Breast epithelium (tissue), 4 donors: Measurements from ENCODE around the gene TMED4. TPM values are rescaled to one million over a fixed set of nuclear protein-coding genes. Genes with fewer than 3 reads are reported as not detected.
A peak's percentile ranks its signal among the peaks of the same experiment; 100 is the strongest.

Experiments used
- DNase-seq, 2 donors: peaks; one replicate each; pipeline ENCODE4 v3.0.0-alpha.2; 2019; ENCODE audit warnings: low spot score in 2 of 2
- H3K27ac ChIP-seq, 2 donors: fragments of 200-600 bp; sonication (generic) in 1 of 2; one replicate each; pipeline ENCODE4 v1.5.1; 2016 to 2019; ENCODE audit warnings: mild to moderate bottlenecking in 1 of 2
- H3K27me3 ChIP-seq, 2 donors: fragments of 200-600 bp; sonication (generic) in 1 of 2; one replicate each; pipeline versions ENCODE4 v1.5.1 to v1.6.0; 2017 to 2019; ENCODE audit warnings: control low read depth in 1 of 2, mild to moderate bottlenecking in 1 of 2
- H3K36me3 ChIP-seq: fragments of 200-600 bp; one replicate; pipeline ENCODE4 v1.5.1; 2019
- H3K4me1 ChIP-seq, 2 donors: fragments of 200-600 bp; sonication (generic); one replicate each; pipeline ENCODE4 v1.5.1; 2016 to 2019; ENCODE audit warnings: control low read depth in 1 of 2
- H3K4me3 ChIP-seq, 3 donors: fragments of 200-600 bp; sonication (generic); 1 replicate in 2 of 3; 2 replicates in 1 of 3; pipeline ENCODE4 v1.5.1; 2016 to 2019; ENCODE audit warnings: mild to moderate bottlenecking in 3 of 3, moderate library complexity in 2 of 3
- H3K9me3 ChIP-seq, 2 donors: fragments of 200-600 bp; sonication (generic) in 1 of 2; one replicate each; pipeline ENCODE4 v1.5.1; 2016 to 2019; ENCODE audit warnings: control low read depth in 1 of 2
- CTCF ChIP-seq, 3 donors: fragments of 450-650 bp; IDR thresholded peaks; one replicate each; pipeline ENCODE4 v1.5.1; 2016 to 2017; ENCODE audit warnings: antibody characterized with exemption in 3 of 3, mild to moderate bottlenecking in 3 of 3, moderate library complexity in 3 of 3
- POLR2A ChIP-seq: fragments of 450-650 bp; IDR thresholded peaks from one replicate; pipeline ENCODE4 v1.6.1; 2016; ENCODE audit warnings: antibody characterized with exemption, mild to moderate bottlenecking, moderate library complexity
- POLR2AphosphoS5 ChIP-seq, 3 donors: sonication (generic); formaldehyde crosslinking; IDR thresholded peaks; one replicate each; pipeline ENCODE4 v1.6.1; 2017; ENCODE audit warnings: antibody characterized with exemption in 3 of 3
- intact Hi-C: fragments of 100-400 bp; cut with DNase I; formaldehyde crosslinking; loops from one replicate; pipeline ENCODE4 v1.15.1; 2023; ENCODE audit warnings: low total_unique reads
- total RNA-seq, 3 donors: library from RNA; depleted of rRNA; stranded (reverse); fragments of >200 nt; gene quantifications; one replicate each; pipeline ENCODE4 v1.1.0, GENCODE V29; 2016

TMED4 gene
- total RNA-seq, 3 donors from 2014 or later, result 143 to 208 (median 171) TPM

GRCh38 chr7:44536090-44536489, 45.9 kb downstream of the TMED4 start:
- no peaks in the 10 kb centered on the region for H3K36me3 ChIP-seq
- no peaks in the 10 kb centered on the region for H3K4me1 ChIP-seq
- no peak for DNase-seq
- H3K9me3 ChIP-seq, result no peaks in the 10 kb centered on the region
- no peaks in the 10 kb centered on the region for H3K27me3 ChIP-seq
- H3K4me3 ChIP-seq, result no peak overlapping the region
- H3K27ac ChIP-seq, result no peak overlapping the region
- intact Hi-C loops, result no loop called here
- no peak for TF ChIP-seq POLR2AphosphoS5 (IDR thresholded peaks at IDR 0.05)
- TF ChIP-seq POLR2A, result no peak
- TF ChIP-seq CTCF (IDR thresholded peaks at IDR 0.05), result no peak

- TF ChIP-seq POLR2A (no peak), CTCF (IDR thresholded peaks at IDR 0.05) (no peak), POLR2AphosphoS5 (IDR thresholded peaks at IDR 0.05) (no peak)
- Histone ChIP-seq H3K9me3 (no peaks in the 10 kb centered on the region), H3K4me3 (no peak overlapping the region), H3K27ac (no peak overlapping the region), H3K4me1 (no peaks in the 10 kb centered on the region), H3K27me3 (no peaks in the 10 kb centered on the region), H3K36me3 (no peaks in the 10 kb centered on the region)
- intact Hi-C loops, result no loop called here
- no peak for DNase-seq
Observed at GRCh38 chr7:44535348-44536064, 46.5 kb downstream of the TMED4 start.

- intact Hi-C loops, result no loop called here
- H3K36me3 ChIP-seq, result no peaks in the 10 kb centered on the region
- TF ChIP-seq CTCF (IDR thresholded peaks at IDR 0.05) (peak in 2 of 3 donors; percentile 11 to 22), POLR2AphosphoS5 (IDR thresholded peaks at IDR 0.05) (no peak), POLR2A (no peak)
- H3K4me3 ChIP-seq, result no peak overlapping the region
- no peak for DNase-seq
- H3K27ac ChIP-seq, result no peak overlapping the region
- H3K27me3 ChIP-seq, result no peaks in the 10 kb centered on the region
- H3K9me3 ChIP-seq, result no peaks in the 10 kb centered on the region
- no peaks in the 10 kb centered on the region for H3K4me1 ChIP-seq
Observed at GRCh38 chr7:44534501-44534900, 47.5 kb downstream of the TMED4 start.

DNA sequence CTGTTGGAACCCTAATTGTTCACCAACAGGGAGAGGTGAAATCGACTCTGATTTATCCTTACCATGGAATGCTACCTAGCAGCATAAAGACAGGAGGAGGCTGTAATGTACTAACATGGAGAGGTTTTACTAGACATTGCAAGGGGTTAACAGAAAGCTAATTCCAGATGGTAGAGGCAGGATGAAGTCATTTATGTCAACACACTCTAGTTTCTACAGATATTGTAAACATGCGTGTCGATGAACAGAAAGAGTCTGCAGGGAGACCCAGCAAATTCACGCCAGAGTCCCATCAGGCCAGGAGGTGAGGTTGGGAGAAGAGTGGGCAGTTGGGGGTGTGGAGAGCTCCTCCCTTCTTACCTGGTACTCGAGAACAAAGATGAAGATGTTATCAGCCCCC, 47.9 kb downstream of the TMED4 start:
- TF ChIP-seq POLR2A, result no peak
- Histone ChIP-seq H3K9me3 (no peaks in the 10 kb centered on the region), H3K36me3 (no peaks in the 10 kb centered on the region), H3K27ac (no peak overlapping the region), H3K27me3 (no peaks in the 10 kb centered on the region), H3K4me1 (no peaks in the 10 kb centered on the region), H3K4me3 (no peak overlapping the region)
- DNase-seq, result no peak
- intact Hi-C loops, result no loop called here

DNA sequence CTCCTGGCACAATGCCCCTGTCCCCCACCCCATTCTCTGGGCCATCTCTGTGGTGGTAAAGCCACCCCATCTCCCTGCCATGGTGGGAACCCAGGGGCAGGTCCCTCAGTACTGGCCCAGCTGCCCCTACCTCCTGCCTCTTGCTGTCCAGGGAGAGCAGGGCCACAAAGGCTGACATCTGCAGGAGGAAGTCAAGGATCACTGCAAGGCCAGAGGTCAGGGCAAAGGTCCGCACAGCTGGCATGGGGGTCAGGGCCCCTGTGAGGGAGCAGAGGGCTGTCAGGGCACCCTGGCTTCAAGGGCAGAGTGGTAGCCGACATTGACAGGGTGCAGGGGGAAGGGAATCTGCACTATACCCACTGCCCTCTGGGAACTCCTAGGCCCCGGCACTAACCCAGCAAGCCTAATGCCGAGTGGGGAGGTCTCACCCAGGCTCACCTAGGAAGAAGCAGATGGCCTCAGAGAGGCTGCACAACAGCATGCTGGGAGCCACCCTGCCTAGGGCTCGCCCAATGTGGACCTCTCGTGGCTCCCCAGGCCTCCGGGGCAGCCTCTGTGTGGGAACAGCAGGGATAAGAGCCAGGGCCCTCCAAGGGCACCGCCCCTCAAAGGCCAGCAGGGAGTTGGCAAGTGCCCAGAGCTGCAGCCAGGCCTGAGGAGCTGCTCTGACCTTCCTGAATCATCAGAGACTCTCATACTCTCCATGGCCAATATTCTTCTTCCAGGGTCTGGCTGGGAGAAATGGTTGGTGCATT, 48.6 kb downstream of the TMED4 start:
- no peaks in the 10 kb centered on the region for H3K36me3 ChIP-seq
- no peak overlapping the region for H3K4me3 ChIP-seq
- H3K9me3 ChIP-seq, result no peaks in the 10 kb centered on the region
- no peak for DNase-seq
- intact Hi-C loops, result no loop called here
- TF ChIP-seq POLR2A, result no peak
- no peak for TF ChIP-seq CTCF (IDR thresholded peaks at IDR 0.05)
- no peak for TF ChIP-seq POLR2AphosphoS5 (IDR thresholded peaks at IDR 0.05)
- no peaks in the 10 kb centered on the region for H3K27me3 ChIP-seq
- no peak overlapping the region for H3K27ac ChIP-seq
- no peaks in the 10 kb centered on the region for H3K4me1 ChIP-seq
